GM23338 (cell line): ENCODE data around the gene ICAM2. TPM values are rescaled to one million over a fixed set of nuclear protein-coding genes. Genes with fewer than 3 reads are reported as not detected.

ENCODE experiments used
- ATAC-seq: fragments of 200-7000 bp; cut with Tn5 transposase; 3 replicates; pipeline ENCODE4 v1.9.1; 2020
- DNase-seq: peaks from one replicate; pipeline ENCODE4 v3.0.0-alpha.2; 2015; ENCODE audit warnings: low spot score
- H2AFZ ChIP-seq: fragments of 200-600 bp; sonication (generic); 2 replicates; pipeline ENCODE4 v1.8.0; 2016; ENCODE audit warnings: antibody characterized with exemption, mild to moderate bottlenecking, moderate library complexity
- H3F3A ChIP-seq: fragments of 200-600 bp; sonication (generic); replicated peaks from 2 replicates; pipeline ENCODE4 v1.8.0; 2017; ENCODE audit warnings: antibody characterized with exemption, mixed run types, low read depth
- H3K27ac ChIP-seq: fragments of 200-600 bp; sonication (generic); 2 replicates; pipeline ENCODE4 v1.6.1; 2016; ENCODE audit warnings: low read depth
- H3K27me3 ChIP-seq: fragments of 200-600 bp; sonication (generic); 2 replicates; pipeline ENCODE4 v1.8.0; 2016; ENCODE audit warnings: mild to moderate bottlenecking, mixed run types, moderate library complexity; ENCODE audit not compliant: insufficient read depth
- H3K36me3 ChIP-seq: fragments of 200-600 bp; sonication (generic); 2 replicates; pipeline ENCODE4 v1.8.0; 2016; ENCODE audit warnings: mild to moderate bottlenecking; ENCODE audit not compliant: insufficient read depth
- H3K4me1 ChIP-seq: fragments of 200-600 bp; sonication (generic); 2 replicates; pipeline ENCODE4 v1.8.0; 2016; ENCODE audit warnings: mild to moderate bottlenecking, moderate library complexity; ENCODE audit not compliant: insufficient read depth
- H3K4me2 ChIP-seq: fragments of 200-600 bp; sonication (generic); 2 replicates; pipeline ENCODE4 v1.7.1; 2017; ENCODE audit warnings: mixed run types
- H3K4me3 ChIP-seq: fragments of 200-600 bp; sonication (generic); 2 replicates; pipeline ENCODE4 v1.6.1; 2016; ENCODE audit warnings: mixed run types
- H3K79me2 ChIP-seq: fragments of 200-600 bp; sonication (generic); replicated peaks from 2 replicates; pipeline ENCODE4 v1.8.0; 2017; ENCODE audit warnings: mild to moderate bottlenecking; ENCODE audit not compliant: insufficient read depth
- H3K9me2 ChIP-seq: fragments of 200-600 bp; sonication (generic); 2 replicates; pipeline ENCODE4 v1.8.0; 2017; ENCODE audit not compliant: insufficient read depth
- H4K20me1 ChIP-seq: fragments of 200-600 bp; sonication (generic); replicated peaks from 2 replicates; pipeline ENCODE4 v1.8.0; 2017; ENCODE audit warnings: mild to moderate bottlenecking; ENCODE audit not compliant: insufficient read depth
- H3K27ac Mint-ChIP-seq: 2 replicates; pipeline ENCODE4 v1.8.0; 2020; ENCODE audit warnings: inconsistent platforms, mild to moderate bottlenecking, moderate library complexity, mixed read lengths
- H3K27me3 Mint-ChIP-seq: 3 replicates; pipeline ENCODE4 v1.8.0; 2022; ENCODE audit warnings: low read depth, mild to moderate bottlenecking, moderate library complexity, mixed read lengths, inconsistent platforms; ENCODE audit not compliant: insufficient read depth, poor library complexity
- H3K36me3 Mint-ChIP-seq: 3 replicates; pipeline ENCODE4 v1.8.0; 2021; ENCODE audit warnings: low read depth, mild to moderate bottlenecking, inconsistent platforms, moderate library complexity, mixed read lengths
- H3K4me1 Mint-ChIP-seq: 3 replicates; pipeline ENCODE4 v1.8.0; 2020; ENCODE audit warnings: mild to moderate bottlenecking, inconsistent platforms, mixed read lengths
- H3K4me3 Mint-ChIP-seq: 3 replicates; pipeline ENCODE4 v1.8.0; 2021; ENCODE audit warnings: moderate library complexity, mild to moderate bottlenecking, inconsistent platforms, mixed read lengths
- H3K9me3 Mint-ChIP-seq: 3 replicates; pipeline ENCODE4 v1.8.0; 2020; ENCODE audit warnings: moderate library complexity, mild to moderate bottlenecking, inconsistent platforms, mixed read lengths
- CREB1 ChIP-seq: fragments of 250-450 bp; sonication (Bioruptor Pico); IDR thresholded peaks from 2 replicates; pipeline ENCODE4 v1.5.0; 2020; ENCODE audit warnings: low read depth, mild to moderate bottlenecking, moderate library complexity
- CTCF ChIP-seq, 2 experiments: fragments of 200-600 bp in 1 of 2; sonication (generic) in 1 of 2; conservative IDR thresholded peaks; 2 replicates each; pipeline versions ENCODE4 v1.5.1 to v1.6.1; 2016 to 2017; ENCODE audit warnings: antibody characterized with exemption in 2 of 2, low read depth in 2 of 2, mild to moderate bottlenecking in 2 of 2, moderate library complexity in 1 of 2
- ETS1 ChIP-seq: IDR thresholded peaks from 2 replicates; pipeline ENCODE4 v1.6.1; 2016; ENCODE audit warnings: antibody characterized with exemption
- EZH2 ChIP-seq: fragments of 200-600 bp; sonication (generic); IDR thresholded peaks from one replicate; pipeline ENCODE4 v1.8.0; 2017; ENCODE audit warnings: antibody characterized with exemption, mild to moderate bottlenecking, low read depth; ENCODE audit not compliant: unreplicated experiment
- EZH2phosphoT487 ChIP-seq: fragments of 200-600 bp; sonication (generic); IDR thresholded peaks from one replicate; pipeline ENCODE4 v1.8.1; 2018; ENCODE audit warnings: antibody characterized with exemption; ENCODE audit not compliant: unreplicated experiment
- JUNB ChIP-seq: IDR thresholded peaks from one replicate; pipeline ENCODE4 v1.6.1; 2016; ENCODE audit warnings: antibody characterized with exemption; ENCODE audit not compliant: unreplicated experiment
- NANOG ChIP-seq: IDR thresholded peaks from 2 replicates; pipeline ENCODE4 v1.6.1; 2016; ENCODE audit warnings: antibody characterized with exemption, borderline replicate concordance
- POLR2AphosphoS5 ChIP-seq: IDR thresholded peaks from 2 replicates; pipeline ENCODE4 v1.6.1; 2016; ENCODE audit warnings: antibody characterized with exemption, low read depth
- REST ChIP-seq: IDR thresholded peaks from one replicate; pipeline ENCODE4 v1.6.1; 2018; ENCODE audit warnings: antibody characterized with exemption; ENCODE audit not compliant: unreplicated experiment
- STAT1 ChIP-seq: IDR thresholded peaks from one replicate; pipeline ENCODE4 v1.6.1; 2016; ENCODE audit warnings: antibody characterized with exemption; ENCODE audit not compliant: unreplicated experiment
- ZNF114 ChIP-seq: fragments of 250-450 bp; sonication (Bioruptor Pico); IDR thresholded peaks from 2 replicates; pipeline ENCODE4 v1.5.0; 2020; ENCODE audit warnings: mild to moderate bottlenecking, moderate library complexity
- ZNF331 ChIP-seq: fragments of 250-450 bp; sonication (Bioruptor Pico); IDR thresholded peaks from 2 replicates; pipeline ENCODE4 v1.5.0; 2020; ENCODE audit warnings: low read depth, mild to moderate bottlenecking, moderate library complexity
- ZNF462 ChIP-seq: fragments of 250-450 bp; sonication (Bioruptor Pico); IDR thresholded peaks from 2 replicates; pipeline ENCODE4 v1.5.0; 2020; ENCODE audit warnings: mild to moderate bottlenecking, moderate library complexity
- polyA plus RNA-seq: library from polyadenylated mRNA; unstranded; fragments of >200 nt; fragmentation: Nextera tagmentation; extraction: Ambion mirVana; gene quantifications from 2 replicates; pipeline ENCODE4 v1.2.1, GENCODE V29; 2016
- total RNA-seq: library from RNA; depleted of rRNA; stranded (reverse); fragments of >200 nt; shearing (Covaris generic); gene quantifications from 2 replicates; pipeline ENCODE4 v1.2.3, GENCODE V29; 2014

ICAM2 gene
- total and polyA plus RNA-seq, 2 experiments from 2014 or later = 0.31 to 0.86 TPM

GRCh38 chr17:63991611-63992010 lies 28.8 kb downstream of the ICAM2 start:
- no peak overlapping the region for H3K4me2 ChIP-seq
- no peak overlapping the region for H3K4me3 Mint-ChIP-seq
- no peaks in the 10 kb centered on the region for H4K20me1 ChIP-seq
- H3K4me3 ChIP-seq = no peak overlapping the region
- peaks cover under 1% of the 10 kb centered on the region; the same call in 1 of the 2 replicates for H3K27me3 ChIP-seq
- no peak overlapping the region for H3K27ac Mint-ChIP-seq
- H3F3A ChIP-seq = no peaks in the 10 kb centered on the region
- H3K27ac ChIP-seq = no peak overlapping the region
- H3K4me1 ChIP-seq = peaks cover 5% of the 10 kb centered on the region; the same call in 1 of the 2 replicates
- H3K9me3 Mint-ChIP-seq = no peaks in the 10 kb centered on the region; the same call in 1 of the 3 replicates
- no peak for ATAC-seq
- peaks cover 17% of the 10 kb centered on the region for H3K27me3 Mint-ChIP-seq
- no peaks in the 10 kb centered on the region for H3K79me2 ChIP-seq
- no peak overlapping the region for H2AFZ ChIP-seq
- H3K9me2 ChIP-seq = no peaks in the 10 kb centered on the region
- H3K4me1 Mint-ChIP-seq = peaks cover 23% of the 10 kb centered on the region
- DNase-seq = no peak
- no peaks in the 10 kb centered on the region for H3K36me3 ChIP-seq
- TF ChIP-seq CREB1 (CRISPR knock-in tag) = no peak
- TF ChIP-seq ZNF114 (CRISPR knock-in tag) = no peak
- TF ChIP-seq ZNF331 (CRISPR knock-in tag) = no peak
- TF ChIP-seq NANOG = no peak
- TF ChIP-seq STAT1 = no peak
- no peak for TF ChIP-seq ETS1
- no peak for TF ChIP-seq POLR2AphosphoS5
- TF ChIP-seq JUNB = no peak
- no peak for TF ChIP-seq REST
- no peak for TF ChIP-seq EZH2phosphoT487
- TF ChIP-seq EZH2 = no peak
- TF ChIP-seq ZNF462 (CRISPR knock-in tag) = no peak
- no peak for TF ChIP-seq CTCF (conservative IDR thresholded peaks at IDR 0.05; ENCODE audit: low read depth in 2 of 2)
- H3K36me3 Mint-ChIP-seq = no peaks in the 10 kb centered on the region; the same call in 2 of the 3 replicates
